K562 (cell line): Measurements from ENCODE around the gene SH3TC1. TPM values are rescaled to one million over a fixed set of nuclear protein-coding genes. Genes with fewer than 3 reads are reported as not detected.

Experiments used
- ATAC-seq: fragments of 200-7000 bp; cut with Tn5 transposase; 3 replicates; pipeline ENCODE4 v1.9.1; 2020; ENCODE audit warnings: moderate library complexity
- BruUV-seq: library from RNA; stranded (reverse); fragments of 400-500 nt; replicated peaks from 2 replicates; lab custom pipeline; 2021; lab: Mats Ljungman, UMichigan
- CTCF ChIA-PET: fragments of 300-600 bp; formaldehyde crosslinking; extraction: SDS; loops from one replicate; lab custom pipeline; 2021; ENCODE audit warnings: low intra/inter-chr PET ratio; lab: Yijun Ruan, JAX
- POLR2A ChIA-PET: fragments of 300-600, 350-650 bp; sonication (Branson Sonifier 250); formaldehyde crosslinking; extraction: SDS; loops from one replicate; lab custom pipeline; 2021; ENCODE audit warnings: antibody characterized with exemption, inconsistent platforms; lab: Yijun Ruan, JAX
- DNase-seq, 4 experiments: peaks; one replicate each; pipeline versions ENCODE4 v3.0.0 to v3.0.0-alpha.2; 2011 to 2018; ENCODE audit warnings: low spot score in 3 of 4, mixed read lengths in 3 of 4; ENCODE audit errors: extremely low read depth in 1 of 4
- FAIRE-seq: peaks from 2 replicates; lab custom pipeline; 2011; peaks lifted over from hg19 to GRCh38; lab: Jason Lieb, UNC
- H2AFZ ChIP-seq: 2 replicates; pipeline ENCODE4 v1.6.0; 2011; ENCODE audit warnings: low read depth, low read length, control low read depth, inconsistent platforms
- H3K27ac ChIP-seq: fragments of 200-600 bp; 3 replicates; pipeline ENCODE4 v1.8.0; 2011; ENCODE audit warnings: low read depth, mild to moderate bottlenecking, control low read depth, inconsistent platforms, low read length, moderate library complexity, mixed read lengths; ENCODE audit errors: extremely low read depth
- H3K27me3 ChIP-seq, 2 experiments: fragments of 300-600 bp in 1 of 2; 2 replicates in 1 of 2; 3 replicates in 1 of 2; pipeline versions ENCODE4 v1.6.0 to v1.8.0; 2011; ENCODE audit warnings: inconsistent platforms in 2 of 2, low read length in 2 of 2, mild to moderate bottlenecking in 1 of 2, mixed read lengths in 1 of 2, moderate library complexity in 1 of 2; ENCODE audit not compliant: control insufficient read depth in 2 of 2, insufficient read depth in 2 of 2
- H3K36me3 ChIP-seq: fragments of 300-600 bp; 3 replicates; pipeline ENCODE4 v1.8.0; 2011; ENCODE audit warnings: mild to moderate bottlenecking, low read length, inconsistent platforms; ENCODE audit not compliant: control insufficient read depth, insufficient read depth
- H3K4me1 ChIP-seq, 2 experiments: fragments of 200-600 bp in 1 of 2; replicated peaks in 1 of 2; 2 replicates in 1 of 2; 3 replicates in 1 of 2; pipeline versions ENCODE4 v1.5.1 to v1.8.0; 2011; ENCODE audit warnings: inconsistent platforms in 2 of 2, low read length in 2 of 2, mild to moderate bottlenecking in 1 of 2, mixed read lengths in 1 of 2, moderate library complexity in 1 of 2; ENCODE audit not compliant: control insufficient read depth in 2 of 2, insufficient read depth in 2 of 2
- H3K4me2 ChIP-seq: 2 replicates; pipeline ENCODE4 v1.6.1; 2011; ENCODE audit warnings: low read length, control low read depth, inconsistent platforms, mixed read lengths; ENCODE audit not compliant: insufficient read depth
- H3K4me3 ChIP-seq: fragments of 200-600 bp; sonication (generic), shearing (Covaris generic); 2 replicates; pipeline ENCODE4 v1.5.1; 2016; ENCODE audit warnings: control low read depth, inconsistent platforms
- H3K79me2 ChIP-seq: fragments of 200-600 bp; 3 replicates; pipeline ENCODE4 v1.8.0; 2011; ENCODE audit warnings: low read length, inconsistent platforms; ENCODE audit not compliant: control insufficient read depth, insufficient read depth
- H3K9ac ChIP-seq, 2 experiments: 2 replicates each; pipeline versions ENCODE4 v1.6.0 to v1.6.1; 2011; ENCODE audit warnings: low read depth in 2 of 2, low read length in 2 of 2, control low read depth in 1 of 2, inconsistent platforms in 1 of 2, mild to moderate bottlenecking in 1 of 2, mixed read lengths in 1 of 2; ENCODE audit not compliant: insufficient read depth in 1 of 2
- H3K9me1 ChIP-seq: one replicate; pipeline ENCODE4 v1.6.0; 2011; ENCODE audit warnings: inconsistent platforms, mild to moderate bottlenecking, low read length, moderate library complexity; ENCODE audit not compliant: control insufficient read depth, insufficient read depth
- H3K9me3 ChIP-seq: replicated peaks from 2 replicates; pipeline ENCODE4 v1.5.1; 2011; ENCODE audit warnings: low read depth, low read length, inconsistent platforms; ENCODE audit not compliant: control insufficient read depth, insufficient read depth
- H4K20me1 ChIP-seq: replicated peaks from 2 replicates; pipeline ENCODE4 v1.6.1; 2011; ENCODE audit warnings: low read length, inconsistent platforms, mixed read lengths; ENCODE audit not compliant: control insufficient read depth, insufficient read depth
- ATF1 ChIP-seq, 2 experiments: fragments of 450-650 bp in 1 of 2; IDR thresholded peaks; 2 replicates each; pipeline ENCODE4 v1.6.1; 2016; ENCODE audit warnings: missing compliant biosample characterization in 1 of 2, missing genetic modification characterization in 1 of 2
- ATF7 ChIP-seq: fragments of 450-650 bp; IDR thresholded peaks from 2 replicates; pipeline ENCODE4 v1.7.1; 2014; ENCODE audit warnings: mild to moderate bottlenecking, moderate library complexity
- CHD2 ChIP-seq: IDR thresholded peaks from 2 replicates; pipeline ENCODE4 v1.6.1; 2011; ENCODE audit warnings: low read depth, low read length
- CREB1 ChIP-seq, 2 experiments: sonication (generic) in 1 of 2; formaldehyde crosslinking in 1 of 2; IDR thresholded peaks; 2 replicates each; pipeline versions ENCODE4 v1.6.1 to v1.8.0; 2012 to 2022; ENCODE audit warnings: inconsistent platforms in 1 of 2, mild to moderate bottlenecking in 1 of 2, missing genetic modification reagents in 1 of 2, moderate library complexity in 1 of 2
- CREM ChIP-seq: IDR thresholded peaks from 2 replicates; pipeline ENCODE4 v1.6.1; 2014; ENCODE audit warnings: antibody characterized with exemption, low read depth
- GATAD2B ChIP-seq: fragments of 450-650 bp; IDR thresholded peaks from 2 replicates; pipeline ENCODE4 v1.6.1; 2017; ENCODE audit warnings: mild to moderate bottlenecking, borderline replicate concordance
- JUND ChIP-seq, 2 experiments: IDR thresholded peaks; 2 replicates in 1 of 2; 3 replicates in 1 of 2; pipeline ENCODE4 v1.6.1; 2011; ENCODE audit warnings: borderline replicate concordance in 2 of 2, low read depth in 2 of 2, low read length in 2 of 2, improper control_type of control experiment in 1 of 2, missing biosample characterization in 1 of 2, missing genetic modification characterization in 1 of 2, missing genetic modification reagents in 1 of 2
- SMARCE1 ChIP-seq: fragments of 450-650 bp; IDR thresholded peaks from 2 replicates; pipeline ENCODE4 v1.7.1; 2016; ENCODE audit warnings: mild to moderate bottlenecking
- ZNF239 ChIP-seq: fragments of 250-450 bp; sonication (Bioruptor Pico); IDR thresholded peaks from 2 replicates; pipeline ENCODE4 v1.4.0; 2020; ENCODE audit warnings: mild to moderate bottlenecking
- ZZZ3 ChIP-seq: fragments of 450-650 bp; IDR thresholded peaks from 2 replicates; pipeline ENCODE4 v1.6.1; 2016; ENCODE audit warnings: antibody characterized with exemption, mild to moderate bottlenecking, moderate library complexity
- WGBS: fragments of 100-300 bp; shearing (Covaris generic); methylation state at CpG from one replicate; pipeline ENCODE4 v1.1.6; 2016; ENCODE audit warnings: low coverage, mixed read lengths; ENCODE audit not compliant: insufficient coverage; ENCODE audit errors: missing lambda C conversion rate; 5-methylcytosine and 5-hydroxymethylcytosine counted together
- in situ Hi-C: fragments of 300-500 bp; cut with MboI; formaldehyde crosslinking; loops from 4 replicates; pipeline ENCODE4 v1.15.0; 2018; ENCODE audit warnings: inconsistent platforms, mixed read lengths
- intact Hi-C: fragments of 100-400 bp; cut with micrococcal nuclease; formaldehyde crosslinking; loops from 2 replicates; pipeline ENCODE4 v1.14.2; 2022
- polyA plus RNA-seq, 8 experiments: library from polyadenylated mRNA; depleted of rRNA in 4 of 8; stranded (reverse) in 5 of 8; unstranded in 3 of 8; fragments of >200 nt; fragmentation: Nextera tagmentation in 2 of 8; fragmentation: Illumina TruSeq in 1 of 8; extraction: Ambion mirVana in 2 of 8; extraction: Trizol in 1 of 8; gene quantifications; 2 replicates each; pipeline versions ENCODE4 v1.2.1 to v1.2.3, GENCODE V29; 2011 to 2014; ENCODE audit warnings: inconsistent platforms in 1 of 8, missing spikeins in 1 of 8
- total RNA-seq, 7 experiments: library from RNA; depleted of rRNA in 6 of 7; stranded (reverse); fragments of >200 nt in 6 of 7; fragmentation: Illumina TruSeq in 2 of 7; extraction: Trizol in 2 of 7; gene quantifications; 2 replicates each; pipeline versions ENCODE4 v1.2.1 to v1.2.3, GENCODE V29; 2011 to 2021; ENCODE audit warnings: low replicate concordance in 1 of 7
- TF ChIP-seq, protein P1 (sequence below), 2 experiments: fragments of 450-650 bp in 1 of 2; sonication (generic) in 1 of 2; formaldehyde crosslinking in 1 of 2; IDR thresholded peaks in 1 of 2; conservative IDR thresholded peaks in 1 of 2; 2 replicates each; pipeline versions ENCODE4 v1.6.1 to v1.8.1; 2016 to 2023; ENCODE audit warnings: mild to moderate bottlenecking in 2 of 2, moderate library complexity in 2 of 2, inconsistent platforms in 1 of 2, missing genetic modification reagents in 1 of 2
- TF ChIP-seq, protein P2 (sequence below), 2 experiments: fragments of 450-650 bp; IDR thresholded peaks; 2 replicates each; pipeline ENCODE4 v1.6.1; 2016
- TF ChIP-seq, protein P3 (sequence below): fragments of 450-650 bp; IDR thresholded peaks from 2 replicates; pipeline ENCODE4 v1.6.1; 2016
- TF ChIP-seq, protein P4 (sequence below): sonication (generic); formaldehyde crosslinking; IDR thresholded peaks from 2 replicates; pipeline ENCODE4 v1.8.1; 2022; ENCODE audit warnings: missing genetic modification reagents

SH3TC1 gene
- total and polyA plus RNA-seq, 9 of the 15 experiments (the other 6 are each of a cell fraction or from before 2014, with no cell fraction given), result 0.04 to 2.1 (median 0.48) TPM; not detected in 1

DNA sequence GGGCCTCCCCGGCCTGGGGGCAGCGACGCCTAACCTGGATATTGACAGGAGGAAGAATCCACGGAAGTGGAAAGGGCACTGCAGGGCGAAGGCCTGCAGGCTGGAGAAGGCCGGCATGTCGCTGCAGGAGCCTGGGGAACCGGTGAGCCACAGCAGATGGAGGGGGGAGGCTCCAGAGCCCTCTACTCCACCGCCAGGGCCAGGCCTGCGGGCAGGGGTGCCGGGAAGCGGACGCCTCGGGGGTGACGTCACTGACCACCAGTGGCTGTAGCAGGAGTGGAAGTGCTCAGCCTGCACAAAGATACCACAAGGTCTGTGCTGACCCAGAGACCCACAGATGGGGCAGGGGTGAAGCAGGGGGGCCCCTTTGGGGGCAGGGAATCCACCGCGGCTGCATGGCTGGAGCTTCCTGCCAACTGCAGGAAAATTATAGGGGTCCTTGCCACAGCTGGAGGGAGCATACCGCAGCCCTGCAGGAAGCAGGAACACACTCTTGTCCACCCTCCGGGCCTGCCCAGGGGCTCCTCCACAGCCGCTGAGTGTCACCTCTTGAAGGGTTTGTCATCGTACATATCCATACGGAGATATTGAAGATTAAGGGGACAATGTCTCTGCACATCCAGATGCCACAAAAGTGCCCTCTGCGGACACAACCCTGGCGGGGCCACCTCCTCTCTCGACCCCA, 62.9 kb downstream of the SH3TC1 start:
- Histone ChIP-seq H3K4me1 (peaks cover 0 to 31% of the 10 kb centered on the region in 2 experiments; a peak in 3 of 5 replicates), H3K27ac (no peak overlapping the region), H3K9me3 (no peaks in the 10 kb centered on the region), H3K9ac (peak overlapping the region in 1 of 2 experiments; percentile 48; a peak in 1 of 4 replicates), H3K79me2 (no peaks in the 10 kb centered on the region), H3K4me3 (no peak overlapping the region), H4K20me1 (peaks cover 5% of the 10 kb centered on the region; the same call in 1 of the 2 replicates), H2AFZ (no peak overlapping the region), H3K27me3 (peaks cover 2 to 17% of the 10 kb centered on the region in 2 experiments; a peak in 3 of 5 replicates), H3K9me1 (no peaks in the 10 kb centered on the region), H3K4me2 (no peak overlapping the region), H3K36me3 (no peaks in the 10 kb centered on the region)
- 37% methylated on average over 20 of the region's 25 CpGs for WGBS
- intact Hi-C loops (no loop called here), in situ Hi-C loops (no loop called here)
- no TSS peak for BruUV-seq
- ATAC-seq (peak; percentile 38; the same call in 2 of the 3 replicates), FAIRE-seq (no peak), DNase-seq (peak in 2 of 4 experiments; percentile 28 to 37)
- TF ChIP-seq SMARCE1, result no peak
- TF ChIP-seq, protein P1, sequence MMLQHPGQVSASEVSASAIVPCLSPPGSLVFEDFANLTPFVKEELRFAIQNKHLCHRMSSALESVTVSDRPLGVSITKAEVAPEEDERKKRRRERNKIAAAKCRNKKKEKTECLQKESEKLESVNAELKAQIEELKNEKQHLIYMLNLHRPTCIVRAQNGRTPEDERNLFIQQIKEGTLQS (IDR thresholded peaks at IDR 0.05), result peak; percentile 79
- TF ChIP-seq, protein P1 (CRISPR knock-in tag; conservative IDR thresholded peaks at IDR 0.05), result no peak
- TF ChIP-seq CREM, result peak; percentile 39; the same call in 1 of the 2 replicates
- TF ChIP-seq, protein P2, sequence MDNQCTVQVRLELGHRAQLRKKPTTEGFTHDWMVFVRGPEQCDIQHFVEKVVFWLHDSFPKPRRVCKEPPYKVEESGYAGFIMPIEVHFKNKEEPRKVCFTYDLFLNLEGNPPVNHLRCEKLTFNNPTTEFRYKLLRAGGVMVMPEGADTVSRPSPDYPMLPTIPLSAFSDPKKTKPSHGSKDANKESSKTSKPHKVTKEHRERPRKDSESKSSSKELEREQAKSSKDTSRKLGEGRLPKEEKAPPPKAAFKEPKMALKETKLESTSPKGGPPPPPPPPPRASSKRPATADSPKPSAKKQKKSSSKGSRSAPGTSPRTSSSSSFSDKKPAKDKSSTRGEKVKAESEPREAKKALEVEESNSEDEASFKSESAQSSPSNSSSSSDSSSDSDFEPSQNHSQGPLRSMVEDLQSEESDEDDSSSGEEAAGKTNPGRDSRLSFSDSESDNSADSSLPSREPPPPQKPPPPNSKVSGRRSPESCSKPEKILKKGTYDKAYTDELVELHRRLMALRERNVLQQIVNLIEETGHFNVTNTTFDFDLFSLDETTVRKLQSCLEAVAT (IDR thresholded peaks at IDR 0.05), result no peak
- TF ChIP-seq JUND (IDR thresholded peaks at IDR 0.05; ENCODE audit: borderline replicate concordance, low read depth, low read length), result peak; percentile 47
- peak; percentile 22; the same call in 1 of the 3 replicates for TF ChIP-seq JUND (tag; IDR thresholded peaks at IDR 0.05; ENCODE audit: borderline replicate concordance, low read depth, low read length)
- TF ChIP-seq ZZZ3, result no peak
- no peak for TF ChIP-seq ATF1 (CRISPR knock-in tag; IDR thresholded peaks at IDR 0.05)
- peak; percentile 53 for TF ChIP-seq ATF1 (tag; IDR thresholded peaks at IDR 0.05)
- TF ChIP-seq, protein P3, sequence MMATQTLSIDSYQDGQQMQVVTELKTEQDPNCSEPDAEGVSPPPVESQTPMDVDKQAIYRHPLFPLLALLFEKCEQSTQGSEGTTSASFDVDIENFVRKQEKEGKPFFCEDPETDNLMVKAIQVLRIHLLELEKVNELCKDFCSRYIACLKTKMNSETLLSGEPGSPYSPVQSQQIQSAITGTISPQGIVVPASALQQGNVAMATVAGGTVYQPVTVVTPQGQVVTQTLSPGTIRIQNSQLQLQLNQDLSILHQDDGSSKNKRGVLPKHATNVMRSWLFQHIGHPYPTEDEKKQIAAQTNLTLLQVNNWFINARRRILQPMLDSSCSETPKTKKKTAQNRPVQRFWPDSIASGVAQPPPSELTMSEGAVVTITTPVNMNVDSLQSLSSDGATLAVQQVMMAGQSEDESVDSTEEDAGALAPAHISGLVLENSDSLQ, result no peak
- TF ChIP-seq, protein P4, sequence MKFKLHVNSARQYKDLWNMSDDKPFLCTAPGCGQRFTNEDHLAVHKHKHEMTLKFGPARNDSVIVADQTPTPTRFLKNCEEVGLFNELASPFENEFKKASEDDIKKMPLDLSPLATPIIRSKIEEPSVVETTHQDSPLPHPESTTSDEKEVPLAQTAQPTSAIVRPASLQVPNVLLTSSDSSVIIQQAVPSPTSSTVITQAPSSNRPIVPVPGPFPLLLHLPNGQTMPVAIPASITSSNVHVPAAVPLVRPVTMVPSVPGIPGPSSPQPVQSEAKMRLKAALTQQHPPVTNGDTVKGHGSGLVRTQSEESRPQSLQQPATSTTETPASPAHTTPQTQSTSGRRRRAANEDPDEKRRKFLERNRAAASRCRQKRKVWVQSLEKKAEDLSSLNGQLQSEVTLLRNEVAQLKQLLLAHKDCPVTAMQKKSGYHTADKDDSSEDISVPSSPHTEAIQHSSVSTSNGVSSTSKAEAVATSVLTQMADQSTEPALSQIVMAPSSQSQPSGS (CRISPR knock-in tag), result peak; percentile 62; the same call in 1 of the 2 replicates
- TF ChIP-seq CHD2, result no peak
- TF ChIP-seq ZNF239 (CRISPR knock-in tag), result no peak
- TF ChIP-seq GATAD2B, result no peak
- TF ChIP-seq CREB1 (IDR thresholded peaks at IDR 0.05), result no peak
- TF ChIP-seq CREB1 (CRISPR knock-in tag; IDR thresholded peaks at IDR 0.05), result peak; percentile 57; the same call in 1 of the 2 replicates
- peak; percentile 84 for TF ChIP-seq ATF7
- CTCF ChIA-PET, result interaction anchor here (0.6 kb wide), 1 partner anchor 458 kb away, joined by 4 read pairs; no protein-coding TSS in a partner anchor
- POLR2A ChIA-PET, result interaction anchor here (0.5 kb wide), 1 partner anchor 209 kb away, joined by 3 read pairs; no protein-coding TSS in a partner anchor
